Bronchial epithelial cell (primary cell): ENCODE data around the gene CNPY4. TPM values are rescaled to one million over a fixed set of nuclear protein-coding genes. Genes with fewer than 3 reads are reported as not detected.

Experiments used
- DNase-seq: peaks from one replicate; pipeline ENCODE4 v3.0.0-alpha.2; 2010; ENCODE audit warnings: low read depth
- FAIRE-seq: peaks from 2 replicates; lab custom pipeline; 2011; peaks lifted over from hg19 to GRCh38; lab: Jason Lieb, UNC
- H3K27me3 ChIP-seq: 2 replicates; pipeline ENCODE4 v1.5.1; 2011; ENCODE audit warnings: low read length; ENCODE audit not compliant: control insufficient read depth, insufficient read depth
- H3K36me3 ChIP-seq: 2 replicates; pipeline ENCODE4 v1.5.1; 2011; ENCODE audit warnings: low read length; ENCODE audit not compliant: control insufficient read depth, insufficient read depth
- H3K4me3 ChIP-seq: 2 replicates; pipeline ENCODE4 v1.5.1; 2011; ENCODE audit warnings: mild to moderate bottlenecking, low read depth, low read length, control low read depth
- CTCF ChIP-seq: IDR thresholded peaks from 2 replicates; pipeline ENCODE4 v1.5.1; 2011; ENCODE audit warnings: mild to moderate bottlenecking, moderate library complexity, low read length, control low read depth, inconsistent platforms; ENCODE audit not compliant: insufficient read depth, severe bottlenecking
- total RNA-seq: library from RNA; depleted of rRNA; stranded (reverse); fragments of >200 nt; gene quantifications from 2 replicates; pipeline ENCODE4 v1.2.1, GENCODE V29; 2014

The CNPY4 gene
- total RNA-seq, 1 donor from 2014 or later, result 2.9 TPM

- DNase-seq (no peak), FAIRE-seq (no peak)
- no peak overlapping the region for H3K4me3 ChIP-seq
- H3K27me3 ChIP-seq, result peaks cover 6% of the 10 kb centered on the region
- no peaks in the 10 kb centered on the region for H3K36me3 ChIP-seq
- TF ChIP-seq CTCF, result no peak
Measured at GRCh38 chr7:100173806-100174495, 54.5 kb downstream of the CNPY4 start.

- Histone ChIP-seq H3K4me3 (no peak overlapping the region), H3K27me3 (peaks cover 6% of the 10 kb centered on the region), H3K36me3 (no peaks in the 10 kb centered on the region)
- TF ChIP-seq CTCF, result no peak
- DNase-seq, result no peak
- FAIRE-seq, result no peak
Measured at GRCh38 chr7:100174582-100174981, 55.1 kb downstream of the CNPY4 start.

Other genes with a start within 250 kb of the CNPY4 start
- gene OR2AE1, start 242.6 kb upstream of the CNPY4 start, total RNA-seq, result not detected in 2 replicates
- gene TRIM4, start 200.1 kb upstream of the CNPY4 start, total RNA-seq, result 17.1 and 20.7 TPM in 2 replicates
- not detected in 2 replicates for gene GJC3, start 190.0 kb upstream of the CNPY4 start, total RNA-seq
- 1.2 and 1.6 TPM in 2 replicates for gene AZGP1, start 143.6 kb upstream of the CNPY4 start, total RNA-seq
- 25.0 and 33.2 TPM in 2 replicates for gene ZKSCAN1, start 104.0 kb upstream of the CNPY4 start, total RNA-seq
- 9.6 and 11.6 TPM in 2 replicates for gene ZSCAN21, start 69.9 kb upstream of the CNPY4 start, total RNA-seq
- gene ZNF3, start 37.9 kb upstream of the CNPY4 start, total RNA-seq, result 13.6 and 21.1 TPM in 2 replicates
- gene COPS6, start 30.7 kb upstream of the CNPY4 start, total RNA-seq, result 60.0 and 77.6 TPM in 2 replicates
- 15.9 and 46.1 TPM in 2 replicates for gene MCM7, start 18.2 kb upstream of the CNPY4 start, total RNA-seq
- gene AP4M1, start 18.0 kb upstream of the CNPY4 start, total RNA-seq, result 13.3 and 22.6 TPM in 2 replicates
- gene TAF6, start 276 bp upstream of the CNPY4 start, total RNA-seq, result 16.9 and 22.9 TPM in 2 replicates
- 1.2 and 1.6 TPM in 2 replicates for gene MBLAC1, start 7.3 kb downstream of the CNPY4 start, total RNA-seq
- 82.7 and 108 TPM in 2 replicates for gene LAMTOR4, start 29.3 kb downstream of the CNPY4 start, total RNA-seq
- 3.4 and 5.5 TPM in 2 replicates for gene TRAPPC14, start 39.1 kb downstream of the CNPY4 start, total RNA-seq
- under 0.01 and 0.51 TPM in 2 replicates for gene GAL3ST4, start 49.0 kb downstream of the CNPY4 start, total RNA-seq
- 1.0 and 1.3 TPM in 2 replicates for gene GPC2, start 57.7 kb downstream of the CNPY4 start, total RNA-seq
- under 0.01 and 0.13 TPM in 2 replicates for gene STAG3, start 58.3 kb downstream of the CNPY4 start, total RNA-seq
- gene PVRIG, start 100.3 kb downstream of the CNPY4 start, total RNA-seq, result not detected in 2 replicates
- not detected in 2 replicates for gene SPDYE3, start 188.1 kb downstream of the CNPY4 start, total RNA-seq
- gene PILRB, start 238.5 kb downstream of the CNPY4 start, total RNA-seq, result 5.5 and 7.8 TPM in 2 replicates